CD14-positive monocyte (primary cell): Measurements from ENCODE around the gene LRCH1. TPM values are rescaled to one million over a fixed set of nuclear protein-coding genes. Genes with fewer than 3 reads are reported as not detected.

Experiments
- DNase-seq, 3 donors: peaks; one replicate each; pipeline ENCODE4 v3.0.0-alpha.2; 2011 to 2022
- H2AFZ ChIP-seq: 2 replicates; pipeline ENCODE4 v1.6.0; 2012; ENCODE audit warnings: mild to moderate bottlenecking, low read depth, low read length, inconsistent platforms; ENCODE audit not compliant: insufficient read depth, poor library complexity, severe bottlenecking
- H3K27ac ChIP-seq, 2 donors: 1 replicate in 1 of 2; 2 replicates in 1 of 2; pipeline ENCODE4 v1.5.1; 2012 to 2013; ENCODE audit warnings: low read length in 2 of 2, control low read depth in 1 of 2, inconsistent platforms in 1 of 2, low read depth in 1 of 2, mild to moderate bottlenecking in 1 of 2
- H3K27me3 ChIP-seq, 2 donors: one replicate each; pipeline versions ENCODE4 v1.6.0 to v1.6.1; 2011 to 2013; ENCODE audit warnings: low read length in 2 of 2; ENCODE audit not compliant: control insufficient read depth in 2 of 2, insufficient read depth in 2 of 2
- H3K36me3 ChIP-seq, 2 donors: replicated peaks in 1 of 2; 1 replicate in 1 of 2; 2 replicates in 1 of 2; pipeline versions ENCODE4 v1.5.1 to v1.6.1; 2012 to 2013; ENCODE audit warnings: low read length in 2 of 2, control low read depth in 1 of 2, inconsistent platforms in 1 of 2, mild to moderate bottlenecking in 1 of 2; ENCODE audit not compliant: insufficient read depth in 2 of 2, control insufficient read depth in 1 of 2
- H3K4me1 ChIP-seq, 2 donors: 1 replicate in 1 of 2; 2 replicates in 1 of 2; pipeline versions ENCODE4 v1.5.1 to v1.6.1; 2012 to 2013; ENCODE audit warnings: low read length in 2 of 2, control low read depth in 1 of 2, inconsistent platforms in 1 of 2, mild to moderate bottlenecking in 1 of 2, moderate library complexity in 1 of 2; ENCODE audit not compliant: insufficient read depth in 2 of 2, control insufficient read depth in 1 of 2
- H3K4me2 ChIP-seq: replicated peaks from 2 replicates; pipeline ENCODE3; 2012; ENCODE audit warnings: low read length, moderate library complexity, mild to moderate bottlenecking; ENCODE audit not compliant: poor library complexity, severe bottlenecking; ENCODE audit errors: extremely low read depth
- H3K4me3 ChIP-seq, 3 experiments: fragments of 200-600 bp in 1 of 3; sonication (generic) in 1 of 3; replicated peaks in 1 of 3; 1 replicate in 2 of 3; 2 replicates in 1 of 3; pipeline ENCODE4 v1.5.1; 2011 to 2013; ENCODE audit warnings: low read length in 3 of 3, mild to moderate bottlenecking in 3 of 3, control low read depth in 2 of 3, low read depth in 2 of 3, inconsistent platforms in 1 of 3, moderate library complexity in 1 of 3
- H3K79me2 ChIP-seq: 2 replicates; pipeline ENCODE4 v1.6.0; 2012; ENCODE audit warnings: mild to moderate bottlenecking, control low read depth, inconsistent platforms, low read length, moderate library complexity; ENCODE audit not compliant: insufficient read depth
- H3K9ac ChIP-seq: 2 replicates; pipeline ENCODE4 v1.6.0; 2017; ENCODE audit warnings: low read length, mild to moderate bottlenecking; ENCODE audit not compliant: insufficient read depth, poor library complexity, severe bottlenecking
- H3K9me3 ChIP-seq, 2 donors: replicated peaks in 1 of 2; 1 replicate in 1 of 2; 2 replicates in 1 of 2; pipeline versions ENCODE4 v1.5.1 to v1.6.1; 2012 to 2013; ENCODE audit warnings: low read length in 2 of 2, control low read depth in 1 of 2; ENCODE audit not compliant: control insufficient read depth in 1 of 2, insufficient read depth in 1 of 2
- H4K20me1 ChIP-seq: 2 replicates; pipeline ENCODE4 v1.6.0; 2012; ENCODE audit warnings: mild to moderate bottlenecking, low read length, control low read depth, moderate library complexity; ENCODE audit not compliant: insufficient read depth
- H3K27ac Mint-ChIP-seq, 7 donors: one replicate each; pipeline ENCODE4 v1.8.0; 2020; ENCODE audit warnings: mild to moderate bottlenecking in 7 of 7, mixed read lengths in 7 of 7, moderate library complexity in 6 of 7, inconsistent platforms in 2 of 7
- H3K27me3 Mint-ChIP-seq, 3 donors: one replicate each; pipeline ENCODE4 v1.8.0; 2021 to 2022; ENCODE audit warnings: low read depth in 3 of 3, mild to moderate bottlenecking in 3 of 3, mixed read lengths in 3 of 3, moderate library complexity in 3 of 3, inconsistent platforms in 1 of 3
- H3K36me3 Mint-ChIP-seq, 2 donors: one replicate each; pipeline ENCODE4 v1.8.0; 2020; ENCODE audit warnings: mixed read lengths in 2 of 2, inconsistent platforms in 1 of 2, mild to moderate bottlenecking in 1 of 2
- H3K4me1 Mint-ChIP-seq: one replicate; pipeline ENCODE4 v1.8.0; 2020; ENCODE audit warnings: mild to moderate bottlenecking, mixed read lengths
- H3K4me3 Mint-ChIP-seq, 2 donors: one replicate each; pipeline ENCODE4 v1.8.0; 2020; ENCODE audit warnings: mild to moderate bottlenecking in 2 of 2, mixed read lengths in 2 of 2, moderate library complexity in 1 of 2
- H3K9me3 Mint-ChIP-seq, 7 donors: one replicate each; pipeline ENCODE4 v1.8.0; 2020 to 2022; ENCODE audit warnings: mixed read lengths in 7 of 7, mild to moderate bottlenecking in 6 of 7, moderate library complexity in 6 of 7, inconsistent platforms in 2 of 7
- CTCF ChIP-seq: fragments of 200-600 bp; IDR thresholded peaks from one replicate; pipeline ENCODE4 v1.8.0; 2022; ENCODE audit warnings: antibody characterized with exemption, mild to moderate bottlenecking
- WGBS: methylation state at CpG from one replicate; pipeline ENCODE4 v1.1.5; 2013; ENCODE audit warnings: missing lambda C conversion rate; ENCODE audit not compliant: insufficient coverage; 5-methylcytosine and 5-hydroxymethylcytosine counted together
- intact Hi-C, 2 donors: fragments of 100-400 bp; cut with micrococcal nuclease; formaldehyde crosslinking; loops; one replicate each; pipeline versions ENCODE4 v1.15.0 to v1.15.1; 2023
- polyA plus RNA-seq, 3 donors: library from polyadenylated mRNA; depleted of rRNA in 1 of 3; unstranded in 2 of 3; stranded (reverse) in 1 of 3; fragments of 300-500 nt in 2 of 3; fragments of >200 nt in 1 of 3; fragmentation: Illumina TruSeq in 2 of 3; gene quantifications; 1 replicate in 2 of 3; 2 replicates in 1 of 3; pipeline ENCODE4 v1.2.3, GENCODE V29; 2012 to 2021

The LRCH1 gene
- polyA plus RNA-seq, 3 donors: 0.88 to 7.1 (median 2.1) TPM

GRCh38 chr13:46600943-46601311 lies 48.0 kb downstream of the LRCH1 start:
- intact Hi-C loops: no loop called here
- no peak overlapping the region for H3K4me3 Mint-ChIP-seq
- no peaks in the 10 kb centered on the region for H3K36me3 ChIP-seq

GRCh38 chr13:46602531-46602930 lies 49.6 kb downstream of the LRCH1 start:
- Histone ChIP-seq H3K4me3 (no peak overlapping the region), H3K79me2 (peaks cover 84% of the 10 kb centered on the region), H3K27ac (no peak overlapping the region), H4K20me1 (peaks cover 18% of the 10 kb centered on the region), H3K4me1 (peaks cover 54 to 62% of the 10 kb centered on the region in 2 donors), H3K9me3 (no peaks in the 10 kb centered on the region), H3K4me2 (no peak overlapping the region), H3K36me3 (no peaks in the 10 kb centered on the region), H3K9ac (no peak overlapping the region), H3K27me3 (no peaks in the 10 kb centered on the region), H2AFZ (no peak overlapping the region)
- H3K36me3 Mint-ChIP-seq: peaks cover 0 to 3% of the 10 kb centered on the region in 2 donors
- no peak overlapping the region for H3K27ac Mint-ChIP-seq
- intact Hi-C loops: no loop called here
- no peaks in the 10 kb centered on the region for H3K9me3 Mint-ChIP-seq
- DNase-seq: no peak
- H3K27me3 Mint-ChIP-seq: peaks cover 0 to 3% (median 0%) of the 10 kb centered on the region in 3 donors
- no CpG with 5 or more reads among the region's 4 CpGs for WGBS
- no peak overlapping the region for H3K4me3 Mint-ChIP-seq
- H3K4me1 Mint-ChIP-seq: peaks cover 58% of the 10 kb centered on the region
- no peak for TF ChIP-seq CTCF

More at GRCh38 chr13:46600943-46601311, 48.0 kb downstream of the LRCH1 start:
- WGBS: no CpG with 5 or more reads among the region's 3 CpGs
- no peak for DNase-seq
- H3K4me1 Mint-ChIP-seq: peaks cover 58% of the 10 kb centered on the region
- Histone ChIP-seq H3K4me2 (no peak overlapping the region), H3K9ac (no peak overlapping the region), H3K4me3 (no peak overlapping the region), H3K27me3 (no peaks in the 10 kb centered on the region), H3K4me1 (peaks cover 54 to 62% of the 10 kb centered on the region in 2 donors), H3K79me2 (peaks cover 83% of the 10 kb centered on the region), H4K20me1 (peaks cover 7% of the 10 kb centered on the region), H3K27ac (peak overlapping the region in 1 of 2 donors; percentile 39), H3K9me3 (no peaks in the 10 kb centered on the region), H2AFZ (no peak overlapping the region)
- no peaks in the 10 kb centered on the region for H3K9me3 Mint-ChIP-seq
- H3K36me3 Mint-ChIP-seq: peaks cover 0 to 3% of the 10 kb centered on the region in 2 donors
- H3K27ac Mint-ChIP-seq: peak overlapping the region; percentile 38 to 85 (median 62)
- H3K27me3 Mint-ChIP-seq: no peaks in the 10 kb centered on the region
- no peak for TF ChIP-seq CTCF
